HG03460 (cell line): ENCODE measurements around the gene RALBP1.

Experiments
- ATAC-seq: cut with Tn5 transposase; IDR thresholded peaks from one replicate; pipeline ENCODE4 v1.9.1; 2021; ENCODE audit not compliant: unreplicated experiment

Gene RALBP1

GRCh38 chr18:9586814-9587213 is 111.5 kb downstream of the RALBP1 start:
- no peak for ATAC-seq
